MM.1S (cell line): ENCODE data around the gene NAA20.

ENCODE experiments used
- DNase-seq: peaks from one replicate; pipeline ENCODE4 v3.0.0-alpha.2; 2015
- H2AFZ ChIP-seq: fragments of 300-600 bp; sonication (generic); 2 replicates; pipeline ENCODE4 v1.6.0; 2016; ENCODE audit warnings: antibody characterized with exemption, low read length
- H3F3A ChIP-seq: fragments of 300-600 bp; sonication (generic); 2 replicates; pipeline ENCODE4 v1.6.1; 2016; ENCODE audit warnings: mild to moderate bottlenecking, antibody characterized with exemption, low read length, moderate library complexity, mixed read lengths; ENCODE audit not compliant: insufficient read depth
- H3K27ac ChIP-seq: fragments of 300-600 bp; sonication (generic); 2 replicates; pipeline ENCODE4 v1.5.1; 2016; ENCODE audit warnings: mild to moderate bottlenecking, low read length
- H3K27me3 ChIP-seq: fragments of 300-600 bp; sonication (generic); replicated peaks from 2 replicates; pipeline ENCODE4 v1.6.0; 2016; ENCODE audit warnings: low read length; ENCODE audit not compliant: insufficient read depth
- H3K36me3 ChIP-seq: fragments of 300-600 bp; sonication (generic); replicated peaks from 2 replicates; pipeline ENCODE4 v1.6.1; 2016; ENCODE audit warnings: mild to moderate bottlenecking, low read length, mixed read lengths; ENCODE audit not compliant: insufficient read depth
- H3K4me1 ChIP-seq: fragments of 300-600 bp; sonication (generic); 2 replicates; pipeline ENCODE4 v1.6.1; 2016; ENCODE audit warnings: low read length, mixed read lengths
- H3K4me2 ChIP-seq: fragments of 300-600 bp; sonication (generic); 2 replicates; pipeline ENCODE4 v1.6.0; 2016; ENCODE audit warnings: low read depth, low read length
- H3K4me3 ChIP-seq: fragments of 300-600 bp; sonication (generic); 2 replicates; pipeline ENCODE4 v1.5.1; 2016; ENCODE audit warnings: low read length, mixed read lengths
- H3K79me2 ChIP-seq: fragments of 300-600 bp; sonication (generic); 2 replicates; pipeline ENCODE4 v1.6.1; 2016; ENCODE audit warnings: mixed run types, low read length, mixed read lengths
- H3K9ac ChIP-seq: fragments of 300-600 bp; sonication (generic); 2 replicates; pipeline ENCODE4 v1.6.1; 2016; ENCODE audit warnings: low read length, mixed read lengths
- H3K9me2 ChIP-seq: fragments of 300-600 bp; sonication (generic); replicated peaks from 2 replicates; pipeline ENCODE4 v1.6.1; 2016; ENCODE audit warnings: mild to moderate bottlenecking, low read length, mixed read lengths; ENCODE audit not compliant: insufficient read depth
- H3K9me3 ChIP-seq: fragments of 300-600 bp; sonication (generic); replicated peaks from 2 replicates; pipeline ENCODE4 v1.6.1; 2016; ENCODE audit warnings: mild to moderate bottlenecking, low read length, mixed read lengths; ENCODE audit not compliant: insufficient read depth
- H4K20me1 ChIP-seq: fragments of 300-600 bp; sonication (generic); 2 replicates; pipeline ENCODE4 v1.6.1; 2016; ENCODE audit warnings: mild to moderate bottlenecking, low read length, moderate library complexity, mixed read lengths; ENCODE audit not compliant: insufficient read depth
- CTCF ChIP-seq: fragments of 300-600 bp; sonication (generic); IDR thresholded peaks from 2 replicates; pipeline ENCODE4 v1.5.1; 2016; ENCODE audit warnings: antibody characterized with exemption, low read length, mixed read lengths
- EZH2 ChIP-seq: fragments of 300-600 bp; sonication (generic); optimal IDR thresholded peaks from 2 replicates; pipeline ENCODE3; 2017; ENCODE audit warnings: low read depth, mild to moderate bottlenecking, antibody characterized with exemption, low read length, mixed read lengths
- EZH2phosphoT487 ChIP-seq: fragments of 300-600 bp; sonication (generic); IDR thresholded peaks from 2 replicates; pipeline ENCODE4 v1.6.1; 2018; ENCODE audit warnings: antibody characterized with exemption, low read length

The NAA20 gene

GRCh38 chr20:20018366-20018765 lies 1.2 kb downstream of the NAA20 start:
- H3K9me2 ChIP-seq = no peaks in the 10 kb centered on the region
- H3F3A ChIP-seq = peaks cover 21% of the 10 kb centered on the region
- H2AFZ ChIP-seq = no peak overlapping the region
- no peaks in the 10 kb centered on the region for H3K27me3 ChIP-seq
- H3K36me3 ChIP-seq = no peaks in the 10 kb centered on the region
- H3K9ac ChIP-seq = peak overlapping the region; percentile 86; the same call in 1 of the 2 replicates
- peak overlapping the region; percentile 68 for H3K4me2 ChIP-seq
- H3K4me3 ChIP-seq = peak overlapping the region; percentile 83
- no peak overlapping the region for H3K27ac ChIP-seq
- peaks cover 48% of the 10 kb centered on the region for H3K4me1 ChIP-seq
- no peaks in the 10 kb centered on the region for H3K9me3 ChIP-seq
- H4K20me1 ChIP-seq = 0 out of 2 replicates have a peak, but pooled peaks cover 5% of the 10 kb centered on the region
- H3K79me2 ChIP-seq = peaks cover 59% of the 10 kb centered on the region
- DNase-seq = no peak
- no peak for TF ChIP-seq CTCF
- TF ChIP-seq EZH2 = no peak
- no peak for TF ChIP-seq EZH2phosphoT487

- no peaks in the 10 kb centered on the region for H3K9me3 ChIP-seq
- no peak for DNase-seq
- no peak overlapping the region for H3K27ac ChIP-seq
- TF ChIP-seq EZH2phosphoT487 = no peak
- TF ChIP-seq CTCF = no peak
- TF ChIP-seq EZH2 = no peak
- peaks cover 21% of the 10 kb centered on the region for H3F3A ChIP-seq
- peak overlapping the region; percentile 68; the same call in 1 of the 2 replicates for H3K4me2 ChIP-seq
- H3K27me3 ChIP-seq = no peaks in the 10 kb centered on the region
- peaks cover 50% of the 10 kb centered on the region for H3K4me1 ChIP-seq
- 0 out of 2 replicates have a peak, but pooled peaks cover 5% of the 10 kb centered on the region for H4K20me1 ChIP-seq
- H3K4me3 ChIP-seq = no peak overlapping the region
- H3K9me2 ChIP-seq = no peaks in the 10 kb centered on the region
- peaks cover 66% of the 10 kb centered on the region for H3K79me2 ChIP-seq
- H3K36me3 ChIP-seq = no peaks in the 10 kb centered on the region
- H2AFZ ChIP-seq = no peak overlapping the region
- no peak overlapping the region for H3K9ac ChIP-seq
Measured at GRCh38 chr20:20019123-20019522, 2.0 kb downstream of the NAA20 start.

GRCh38 chr20:20020908-20021307 lies 3.7 kb downstream of the NAA20 start:
- TF ChIP-seq CTCF = no peak
- no peak for TF ChIP-seq EZH2
- no peak for TF ChIP-seq EZH2phosphoT487
- peak overlapping the region; percentile 68; the same call in 1 of the 2 replicates for H3K4me2 ChIP-seq

More at GRCh38 chr20:20020908-20021307, 3.7 kb downstream of the NAA20 start:
- peaks cover 21% of the 10 kb centered on the region for H3F3A ChIP-seq
- H3K9me3 ChIP-seq = no peaks in the 10 kb centered on the region
- H4K20me1 ChIP-seq = 0 out of 2 replicates have a peak, but pooled peaks cover 5% of the 10 kb centered on the region
- H3K79me2 ChIP-seq = peaks cover 84% of the 10 kb centered on the region
- no peak for DNase-seq
- no peaks in the 10 kb centered on the region for H3K27me3 ChIP-seq
- no peaks in the 10 kb centered on the region for H3K36me3 ChIP-seq
- no peaks in the 10 kb centered on the region for H3K9me2 ChIP-seq
- no peak overlapping the region for H2AFZ ChIP-seq
- peaks cover 50% of the 10 kb centered on the region for H3K4me1 ChIP-seq
- no peak overlapping the region for H3K4me3 ChIP-seq
- no peak overlapping the region for H3K27ac ChIP-seq
- H3K9ac ChIP-seq = no peak overlapping the region
